Upper lobe of left lung (tissue), 4 donors: ENCODE results near the gene LRRC47.

Source experiments
- CTCF ChIP-seq, 6 experiments: fragments of 450-650 bp in 4 of 6; fragments of 200-600 bp in 2 of 6; sonication (generic) in 2 of 6; IDR thresholded peaks; one replicate each; pipeline ENCODE4 v1.5.1; 2016 to 2019; ENCODE audit warnings: antibody characterized with exemption in 6 of 6
- EP300 ChIP-seq, 4 donors: sonication (generic); formaldehyde crosslinking; IDR thresholded peaks; one replicate each; pipeline ENCODE4 v1.5.1; 2017; ENCODE audit warnings: antibody characterized with exemption in 4 of 4, control low read depth in 2 of 4
- POLR2A ChIP-seq, 4 donors: fragments of 450-650 bp; IDR thresholded peaks; one replicate each; pipeline ENCODE4 v1.5.1; 2016 to 2017; ENCODE audit warnings: antibody characterized with exemption in 4 of 4, mild to moderate bottlenecking in 2 of 4
- POLR2AphosphoS5 ChIP-seq, 2 donors: sonication (generic); formaldehyde crosslinking; IDR thresholded peaks; one replicate each; pipeline ENCODE4 v1.5.1; 2017; ENCODE audit warnings: antibody characterized with exemption in 2 of 2

DNA sequence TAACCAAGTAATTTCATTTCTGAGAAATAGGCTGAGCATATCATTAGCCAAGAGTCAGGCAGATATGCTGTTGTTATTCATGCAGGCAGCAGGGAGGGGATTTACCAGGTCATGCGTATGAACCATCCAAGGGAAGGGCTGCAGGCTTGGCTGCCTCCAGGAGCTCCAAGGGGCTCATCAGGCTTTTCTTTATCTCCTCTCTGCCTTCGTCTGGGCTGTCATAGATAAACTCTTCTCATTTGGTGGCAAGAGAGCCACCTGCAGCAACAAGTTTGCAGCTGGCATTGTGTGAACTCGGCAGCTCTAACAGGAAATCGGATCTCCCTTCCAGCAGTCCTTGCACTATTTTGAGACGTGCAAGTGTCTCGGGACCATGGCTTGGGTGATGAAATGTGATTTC lies 36.5 kb downstream of the LRRC47 start:
- TF ChIP-seq CTCF (IDR thresholded peaks at IDR 0.05) (no peak), EP300 (IDR thresholded peaks at IDR 0.05) (no peak), POLR2AphosphoS5 (IDR thresholded peaks at IDR 0.05) (no peak), POLR2A (IDR thresholded peaks at IDR 0.05) (no peak)
